Esophagus muscularis mucosa (tissue), 4 donors: ENCODE data around the gene MOCS3.

Experiments
- EP300 ChIP-seq: sonication (generic); formaldehyde crosslinking; IDR thresholded peaks from one replicate; pipeline ENCODE4 v1.6.1; 2017; ENCODE audit warnings: antibody characterized with exemption
- POLR2A ChIP-seq: fragments of 450-650 bp; IDR thresholded peaks from one replicate; pipeline ENCODE4 v1.6.1; 2017; ENCODE audit warnings: antibody characterized with exemption, moderate library complexity, mild to moderate bottlenecking, low read depth
- POLR2AphosphoS5 ChIP-seq, 2 donors: sonication (generic); formaldehyde crosslinking; IDR thresholded peaks; one replicate each; pipeline ENCODE4 v1.6.1; 2017; ENCODE audit warnings: antibody characterized with exemption in 2 of 2
- TF ChIP-seq, protein P1 (sequence below), 3 experiments: fragments of 200-600 bp in 2 of 3; fragments of 450-650 bp in 1 of 3; sonication (generic) in 2 of 3; IDR thresholded peaks; one replicate each; pipeline ENCODE4 v1.5.1; 2017 to 2019; ENCODE audit warnings: antibody characterized with exemption in 3 of 3, mild to moderate bottlenecking in 2 of 3, moderate library complexity in 1 of 3

- TF ChIP-seq, protein P1, sequence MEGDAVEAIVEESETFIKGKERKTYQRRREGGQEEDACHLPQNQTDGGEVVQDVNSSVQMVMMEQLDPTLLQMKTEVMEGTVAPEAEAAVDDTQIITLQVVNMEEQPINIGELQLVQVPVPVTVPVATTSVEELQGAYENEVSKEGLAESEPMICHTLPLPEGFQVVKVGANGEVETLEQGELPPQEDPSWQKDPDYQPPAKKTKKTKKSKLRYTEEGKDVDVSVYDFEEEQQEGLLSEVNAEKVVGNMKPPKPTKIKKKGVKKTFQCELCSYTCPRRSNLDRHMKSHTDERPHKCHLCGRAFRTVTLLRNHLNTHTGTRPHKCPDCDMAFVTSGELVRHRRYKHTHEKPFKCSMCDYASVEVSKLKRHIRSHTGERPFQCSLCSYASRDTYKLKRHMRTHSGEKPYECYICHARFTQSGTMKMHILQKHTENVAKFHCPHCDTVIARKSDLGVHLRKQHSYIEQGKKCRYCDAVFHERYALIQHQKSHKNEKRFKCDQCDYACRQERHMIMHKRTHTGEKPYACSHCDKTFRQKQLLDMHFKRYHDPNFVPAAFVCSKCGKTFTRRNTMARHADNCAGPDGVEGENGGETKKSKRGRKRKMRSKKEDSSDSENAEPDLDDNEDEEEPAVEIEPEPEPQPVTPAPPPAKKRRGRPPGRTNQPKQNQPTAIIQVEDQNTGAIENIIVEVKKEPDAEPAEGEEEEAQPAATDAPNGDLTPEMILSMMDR (IDR thresholded peaks at IDR 0.05): no peak
- TF ChIP-seq POLR2AphosphoS5 (IDR thresholded peaks at IDR 0.05) (no peak), EP300 (no peak), POLR2A (no peak)
These were observed 40.2 kb upstream of the MOCS3 start for GRCh38 chr20:50918403-50918802.
